Suppressor macrophage treated with lipopolysaccharide for 1 hour (primary cell): ENCODE data around the gene PLCB1.
A peak's percentile ranks its signal among the peaks of the same experiment; 100 is the strongest.

Experiments
- DNase-seq, 3 donors: peaks; one replicate each; pipeline ENCODE4 v3.0.0-alpha.2; 2020 to 2022

The PLCB1 gene

DNA sequence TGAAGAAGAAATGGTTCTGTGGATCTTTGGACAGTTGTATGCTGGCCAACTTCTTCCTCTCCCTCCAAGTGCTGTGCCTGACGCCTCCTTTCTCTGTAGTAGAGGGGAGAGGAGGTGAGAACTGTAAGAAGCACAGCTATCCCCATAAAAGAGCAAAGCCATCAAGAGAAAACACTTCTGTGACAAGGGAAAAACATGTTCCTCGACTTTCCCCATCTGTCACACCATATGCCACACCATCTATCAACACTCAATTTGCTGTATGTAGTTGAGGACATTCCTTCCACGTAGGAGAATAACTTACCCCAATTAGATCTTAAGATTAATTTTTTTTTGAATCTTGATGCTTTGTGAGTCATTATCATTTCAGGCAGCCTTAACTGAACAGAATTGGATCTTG, 780.7 kb downstream of the PLCB1 start:
- DNase-seq: peak in 1 of 3 donors; percentile 10

DNA sequence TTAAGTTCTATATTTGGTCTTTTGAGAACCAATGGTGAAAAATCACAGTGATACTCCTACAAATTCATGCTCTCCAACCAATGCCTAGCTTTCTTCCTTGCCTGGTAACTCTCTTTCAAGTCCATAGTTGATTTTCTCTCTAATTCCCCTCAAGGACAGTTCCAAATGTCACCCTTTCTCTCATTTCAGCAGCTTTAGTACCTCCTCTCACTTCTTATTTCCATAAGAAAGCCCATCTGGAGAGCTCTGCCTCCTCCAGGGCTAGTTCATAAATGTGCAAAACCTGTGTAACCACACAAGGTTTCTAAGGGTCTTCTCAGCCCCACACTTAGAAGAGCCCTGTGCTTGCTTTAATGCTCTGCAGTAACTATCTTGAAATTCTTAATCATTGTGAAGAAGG, 781.4 kb downstream of the PLCB1 start:
- no peak for DNase-seq

DNA sequence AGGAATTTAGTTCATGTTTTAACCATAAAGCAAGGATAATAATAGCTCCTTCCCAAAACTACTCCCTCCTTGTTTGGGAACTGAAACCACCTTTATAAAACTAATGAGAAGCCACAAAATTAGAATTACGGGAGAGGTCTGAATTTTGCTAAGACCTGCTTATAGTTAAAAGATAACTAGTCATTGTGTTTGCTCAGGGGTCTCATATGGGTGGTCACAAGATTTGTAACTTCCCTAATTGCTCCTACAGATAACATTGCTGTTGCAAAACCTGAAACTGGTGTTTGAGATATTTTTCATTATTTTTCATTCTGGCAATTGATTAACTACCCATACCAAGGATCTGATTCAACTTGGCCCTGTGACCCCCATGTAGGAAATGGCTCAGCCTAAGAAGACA, 782.4 kb downstream of the PLCB1 start:
- DNase-seq: no peak

DNA sequence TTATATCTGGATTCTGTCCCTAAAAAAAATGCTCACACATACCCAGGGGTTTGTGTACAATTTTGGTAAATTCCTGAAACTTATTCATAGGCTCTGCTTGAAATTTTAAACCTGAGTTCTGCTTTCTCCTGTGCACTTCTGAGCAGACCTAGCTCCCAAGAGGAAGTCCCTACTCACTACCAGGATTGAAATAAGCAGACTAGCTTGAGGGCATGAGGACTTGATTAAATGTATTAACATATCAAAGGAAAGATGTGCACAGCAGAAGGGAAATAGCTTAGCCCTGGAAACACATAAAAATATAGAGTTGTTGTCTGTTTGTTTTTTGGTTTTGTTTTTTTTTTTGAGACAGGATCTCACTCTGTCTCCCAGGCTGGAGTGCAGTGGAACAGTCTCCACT, 785.0 kb downstream of the PLCB1 start:
- peak in 1 of 3 donors; percentile 16 for DNase-seq

DNA sequence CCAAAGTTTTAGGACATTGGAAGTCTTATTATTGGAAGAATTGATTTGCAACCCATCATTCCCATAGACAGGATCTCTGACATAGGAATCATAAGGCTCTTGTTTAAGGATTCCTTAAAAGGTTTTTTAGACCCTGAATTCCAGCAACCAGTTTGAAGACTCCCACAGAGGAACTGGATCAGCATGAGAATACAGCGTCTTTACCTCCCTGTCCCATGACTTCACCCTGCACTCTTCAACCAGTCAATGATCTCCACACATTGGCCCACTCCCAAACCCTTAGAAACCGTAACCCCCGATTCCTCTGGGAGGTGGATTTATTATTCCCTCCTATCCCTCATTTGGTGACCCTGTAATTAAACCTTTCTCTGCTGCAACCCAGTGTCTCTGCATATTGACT, 786.1 kb downstream of the PLCB1 start:
- DNase-seq: no peak

DNA sequence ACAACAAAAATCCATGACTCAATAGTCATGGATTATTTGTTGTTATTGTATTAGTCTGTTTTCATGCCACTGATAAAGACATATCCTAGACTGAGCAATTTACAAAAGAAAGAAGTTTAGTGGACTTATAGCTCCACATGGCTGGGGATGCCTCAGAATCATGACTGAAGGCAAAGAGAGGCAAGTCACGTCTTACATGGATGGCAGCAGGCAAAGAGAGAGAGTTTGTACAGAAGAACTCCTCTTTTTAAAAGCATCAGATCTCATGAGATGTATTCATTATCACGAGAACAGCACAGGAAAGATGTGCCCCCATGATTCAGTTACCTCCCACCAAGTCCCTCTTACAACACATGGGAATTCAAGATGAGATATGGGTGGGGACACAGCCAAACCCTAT, 792.5 kb downstream of the PLCB1 start:
- no peak for DNase-seq

DNA sequence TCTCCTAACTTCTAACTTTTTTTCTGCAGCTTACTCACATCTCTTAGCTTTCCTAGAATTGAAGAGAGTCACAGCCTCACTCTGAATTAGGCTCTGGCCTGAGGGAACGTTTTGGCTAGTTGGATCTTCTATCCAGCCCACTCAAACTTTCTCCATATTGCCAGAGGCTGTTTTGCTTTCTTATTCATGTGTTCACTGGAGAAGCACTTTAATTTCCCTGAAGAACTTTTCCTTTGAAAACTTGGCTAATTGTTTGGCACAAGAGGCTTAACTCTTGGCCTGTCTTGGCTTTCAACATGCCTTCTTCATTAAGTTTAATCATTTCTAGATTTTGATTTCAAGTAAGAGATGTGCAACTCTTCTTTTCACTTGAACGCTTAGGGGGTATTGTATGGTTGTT, 798.7 kb downstream of the PLCB1 start:
- DNase-seq: peak in 1 of 3 donors; percentile 11

DNA sequence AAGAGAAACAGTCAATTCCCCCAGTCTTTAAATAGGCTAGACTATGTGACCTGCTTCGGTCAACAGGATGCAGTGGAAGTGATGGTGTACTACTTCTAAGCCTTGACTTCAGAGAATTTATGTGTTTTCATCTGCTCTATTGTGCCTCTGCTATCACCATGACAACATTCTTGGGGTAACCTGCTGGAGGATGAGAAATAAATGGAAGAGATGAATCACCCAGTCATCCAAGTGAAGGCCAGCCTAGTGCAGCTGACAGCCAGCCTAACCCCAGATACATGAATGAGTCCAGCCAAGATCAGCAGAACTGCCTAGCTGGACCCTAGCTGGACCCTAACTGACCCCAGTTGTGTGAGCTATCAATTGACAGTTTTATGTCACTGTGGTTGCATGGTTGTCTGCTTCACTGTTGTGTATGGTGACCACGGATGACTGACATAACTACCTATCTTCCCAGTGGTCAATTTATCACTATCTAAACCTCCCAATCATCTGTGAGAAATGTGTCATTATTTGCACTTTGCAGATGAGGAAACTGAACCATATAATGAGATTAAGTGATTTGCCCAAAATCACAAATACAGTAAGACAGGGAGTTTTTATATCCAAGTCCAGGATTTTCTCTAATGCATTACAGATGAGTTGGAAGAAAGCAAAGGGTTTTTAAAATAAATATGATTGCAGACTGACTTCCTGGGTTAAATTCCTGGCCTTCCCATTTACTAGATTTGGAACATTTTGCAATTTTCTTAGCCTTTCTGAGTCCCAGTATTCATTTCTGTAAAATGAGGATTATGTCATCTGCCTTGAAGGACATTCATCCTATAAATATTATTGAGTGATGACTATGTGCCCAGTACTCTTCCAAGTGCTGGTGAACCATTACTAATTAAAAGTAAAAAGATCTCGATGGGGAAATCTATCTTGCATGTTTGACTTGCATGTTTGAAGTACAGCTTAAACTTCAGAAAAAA, 800.4 kb downstream of the PLCB1 start:
- DNase-seq: peak in 1 of 3 donors; percentile 15

DNA sequence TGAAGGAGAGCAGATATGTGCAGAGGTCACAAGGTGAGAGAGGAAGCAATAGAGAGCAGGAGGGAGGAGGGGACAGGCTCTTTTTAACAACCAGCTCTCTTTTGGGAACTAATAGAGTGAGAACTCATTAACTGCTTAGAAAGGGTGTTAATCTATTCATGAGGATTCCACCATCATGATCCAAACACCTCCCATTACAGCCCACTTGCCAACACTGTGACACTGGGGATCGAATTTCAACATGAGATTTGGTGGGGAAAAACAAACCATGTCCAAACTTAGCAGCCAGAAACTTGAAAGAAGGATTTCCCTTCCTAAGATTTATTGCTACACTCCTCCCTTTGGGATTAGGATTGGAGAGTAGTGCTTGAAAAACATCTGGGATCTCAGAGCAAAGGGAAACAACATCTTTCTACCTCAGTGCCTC, 801.3 kb downstream of the PLCB1 start:
- DNase-seq: no peak

DNA sequence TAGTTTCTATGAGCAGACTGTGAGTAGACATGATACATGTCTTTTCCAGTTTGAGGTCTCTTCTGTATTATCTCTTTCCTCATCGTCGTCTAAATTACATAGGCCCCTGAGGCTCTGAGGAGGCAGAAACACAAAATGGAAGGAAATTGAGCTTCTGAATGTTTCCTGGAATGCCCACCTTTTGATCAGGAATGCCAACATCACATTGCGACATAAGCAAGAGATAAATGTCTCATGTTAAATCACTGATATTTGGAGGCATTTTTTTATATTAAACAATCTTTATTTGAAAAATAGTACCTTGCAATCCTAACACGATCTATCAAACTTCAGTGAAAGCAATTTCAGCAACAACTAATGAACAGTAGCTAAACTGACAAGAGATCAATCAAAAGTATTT, 802.3 kb downstream of the PLCB1 start:
- DNase-seq: peak in 1 of 3 donors; percentile 0
